HepG2 (cell line): Measurements from ENCODE around the gene KRT1. TPM values are rescaled to one million over a fixed set of nuclear protein-coding genes. Genes with fewer than 3 reads are reported as not detected.

Experiments
- ATAC-seq: fragments of 200-7000 bp; cut with Tn5 transposase; 3 replicates; pipeline ENCODE4 v1.9.1; 2020; ENCODE audit warnings: mild to moderate bottlenecking, moderate library complexity
- BruUV-seq: library from RNA; stranded (reverse); fragments of 400-500 nt; replicated peaks from 2 replicates; lab custom pipeline; 2021; lab: Mats Ljungman, UMichigan
- CTCF ChIA-PET: fragments of 300-600 bp; formaldehyde crosslinking; extraction: SDS; loops from one replicate; lab custom pipeline; 2021; ENCODE audit warnings: low total read pairs, inconsistent platforms, low intra/inter-chr PET ratio; lab: Yijun Ruan, JAX
- POLR2A ChIA-PET: fragments of 350-600 bp; sonication (Branson Sonifier 250); formaldehyde crosslinking; loops from one replicate; lab custom pipeline; 2020; ENCODE audit warnings: antibody characterized with exemption, inconsistent platforms; lab: Yijun Ruan, JAX
- DNase-seq: peaks from one replicate; pipeline ENCODE4 v3.0.0-alpha.2; 2015; ENCODE audit warnings: low spot score
- FAIRE-seq: peaks from 3 replicates; lab custom pipeline; 2011; peaks lifted over from hg19 to GRCh38; lab: Jason Lieb, UNC
- H2AFZ ChIP-seq: one replicate; pipeline ENCODE4 v1.6.1; 2011; ENCODE audit warnings: low read length, inconsistent platforms
- H3K27ac ChIP-seq: fragments of 300-600 bp; 3 replicates; pipeline ENCODE4 v1.8.0; 2011; ENCODE audit warnings: mixed run types, mild to moderate bottlenecking, mixed read lengths, low read length, inconsistent platforms; ENCODE audit not compliant: insufficient read depth; ENCODE audit errors: extremely low read length
- H3K27me3 ChIP-seq, 2 experiments: fragments of 200-600 bp in 1 of 2; 2 replicates in 1 of 2; 3 replicates in 1 of 2; pipeline versions ENCODE4 v1.6.0 to v1.8.0; 2011; ENCODE audit warnings: low read length in 2 of 2, mild to moderate bottlenecking in 2 of 2, moderate library complexity in 2 of 2, inconsistent platforms in 1 of 2; ENCODE audit not compliant: insufficient read depth in 2 of 2, control insufficient read depth in 1 of 2
- H3K36me3 ChIP-seq, 2 experiments: fragments of 200-600 bp in 1 of 2; replicated peaks in 1 of 2; 2 replicates in 1 of 2; 3 replicates in 1 of 2; pipeline versions ENCODE4 v1.5.1 to v1.8.0; 2011; ENCODE audit warnings: low read length in 2 of 2, inconsistent platforms in 1 of 2; ENCODE audit not compliant: insufficient read depth in 2 of 2, control insufficient read depth in 1 of 2
- H3K4me1 ChIP-seq: 2 replicates; pipeline ENCODE4 v1.5.1; 2012; ENCODE audit warnings: low read length, inconsistent platforms; ENCODE audit not compliant: insufficient read depth
- H3K4me2 ChIP-seq: 2 replicates; pipeline ENCODE4 v1.6.0; 2011; ENCODE audit warnings: low read depth, low read length, inconsistent platforms
- H3K4me3 ChIP-seq, 3 experiments: fragments of 200-600 bp in 1 of 3; sonication (generic), shearing (Covaris generic) in 1 of 3; replicated peaks in 1 of 3; 2 replicates each; pipeline ENCODE4 v1.5.1; 2011 to 2016; ENCODE audit warnings: low read length in 3 of 3, inconsistent platforms in 2 of 3, low read depth in 2 of 3, mild to moderate bottlenecking in 2 of 3, control low read depth in 1 of 3, mixed read lengths in 1 of 3; ENCODE audit not compliant: insufficient read depth in 1 of 3
- H3K79me2 ChIP-seq: one replicate; pipeline ENCODE4 v1.6.1; 2011; ENCODE audit warnings: low read length, inconsistent platforms; ENCODE audit not compliant: insufficient read depth
- H3K9ac ChIP-seq: 2 replicates; pipeline ENCODE4 v1.6.0; 2011; ENCODE audit warnings: mild to moderate bottlenecking, low read depth, low read length, inconsistent platforms; ENCODE audit not compliant: insufficient read depth
- H3K9me3 ChIP-seq: 2 replicates; pipeline ENCODE4 v1.5.1; 2012; ENCODE audit warnings: mild to moderate bottlenecking, low read length
- H4K20me1 ChIP-seq: 2 replicates; pipeline ENCODE4 v1.6.0; 2011; ENCODE audit warnings: inconsistent platforms, mild to moderate bottlenecking, low read length, moderate library complexity; ENCODE audit not compliant: insufficient read depth
- GABPB1 ChIP-seq: IDR thresholded peaks from 2 replicates; pipeline ENCODE4 v1.6.1; 2016; ENCODE audit warnings: mild to moderate bottlenecking, missing genetic modification reagents, moderate library complexity, missing compliant biosample characterization
- JUN ChIP-seq: sonication (generic); formaldehyde crosslinking; IDR thresholded peaks from 2 replicates; pipeline ENCODE4 v1.4.0; 2020; ENCODE audit warnings: mild to moderate bottlenecking, missing genetic modification reagents
- ZHX2 ChIP-seq, 2 experiments: sonication (generic) in 1 of 2; formaldehyde crosslinking in 1 of 2; IDR thresholded peaks; 2 replicates each; pipeline versions ENCODE4 v1.6.1 to v1.9.0; 2014 to 2022; ENCODE audit warnings: antibody characterized with exemption in 1 of 2, borderline replicate concordance in 1 of 2, inconsistent platforms in 1 of 2, low read depth in 1 of 2, missing genetic modification reagents in 1 of 2
- ZNF263 ChIP-seq: sonication (generic); formaldehyde crosslinking; IDR thresholded peaks from 2 replicates; pipeline ENCODE4 v1.4.0; 2020; ENCODE audit warnings: missing genetic modification reagents
- WGBS: methylation state at CpG from one replicate; pipeline ENCODE4 v1.1.6; 2017; ENCODE audit warnings: low lambda C conversion rate; 5-methylcytosine and 5-hydroxymethylcytosine counted together
- in situ Hi-C: cut with HindIII; loops from 2 replicates; pipeline ENCODE4 v1.10.0; 2017; ENCODE audit warnings: low pct_unique_long_range_greater_than_20kb; ENCODE audit not compliant: extremely low pct_ligation_motif_present
- intact Hi-C: fragments of 100-400 bp; cut with micrococcal nuclease; formaldehyde crosslinking; loops from one replicate; pipeline ENCODE4 v1.10.0; 2022; ENCODE audit not compliant: unreplicated experiment
- polyA plus RNA-seq, 8 experiments: library from polyadenylated mRNA; depleted of rRNA in 3 of 8; stranded (reverse) in 7 of 8; unstranded in 1 of 8; fragments of >200 nt; fragmentation: Illumina TruSeq in 4 of 8; extraction: Trizol in 4 of 8; gene quantifications; 2 replicates each; pipeline versions ENCODE4 v1.2.1 to v1.2.3, GENCODE V29; 2011 to 2016; ENCODE audit warnings: low read depth in 4 of 8, missing spikeins in 1 of 8, mixed read lengths in 1 of 8; ENCODE audit not compliant: insufficient read depth in 1 of 8
- total RNA-seq, 5 experiments: library from RNA; depleted of rRNA; stranded (reverse); fragments of >200 nt; fragmentation: Illumina TruSeq; extraction: Trizol; gene quantifications; 2 replicates each; pipeline ENCODE4 v1.2.3, GENCODE V29; 2016; ENCODE audit warnings: low read depth in 1 of 5
- TF ChIP-seq, protein P1 (sequence below): sonication (generic); formaldehyde crosslinking; conservative IDR thresholded peaks from 2 replicates; pipeline ENCODE4 v1.4.0; 2020; ENCODE audit warnings: missing genetic modification reagents
- TF ChIP-seq, protein P2 (sequence below): sonication (generic); formaldehyde crosslinking; IDR thresholded peaks from 2 replicates; pipeline ENCODE4 v1.8.1; 2023; ENCODE audit warnings: mild to moderate bottlenecking, missing genetic modification reagents

The KRT1 gene
- total and polyA plus RNA-seq, 2 of the 13 experiments (the other 11 are each of a cell fraction or from before 2014, with no cell fraction given), result not detected

- TF ChIP-seq ZHX2 (IDR thresholded peaks at IDR 0.05; ENCODE audit: low read depth) (no peak), ZHX2 (CRISPR knock-in tag; IDR thresholded peaks at IDR 0.05; ENCODE audit: borderline replicate concordance) (no peak), JUN (CRISPR knock-in tag) (no peak), ZNF263 (no peak)
Measured at GRCh38 chr12:52699373-52699772, 19.2 kb upstream of the KRT1 start (continued).

- Histone ChIP-seq H3K9ac (no peak overlapping the region), H4K20me1 (no peaks in the 10 kb centered on the region), H2AFZ (no peak overlapping the region), H3K4me1 (no peaks in the 10 kb centered on the region), H3K27ac (no peak overlapping the region), H3K36me3 (no peaks in the 10 kb centered on the region), H3K9me3 (no peaks in the 10 kb centered on the region), H3K79me2 (no peaks in the 10 kb centered on the region), H3K4me2 (no peak overlapping the region), H3K4me3 (no peak overlapping the region), H3K27me3 (peaks cover 7 to 26% of the 10 kb centered on the region in 2 experiments; a peak in 4 of 5 replicates)
- intact Hi-C loops, result no loop called here
- DNase-seq, result no peak
- ChIA-PET POLR2A (no interaction called here), CTCF (no interaction called here)
- TF ChIP-seq, protein P1, sequence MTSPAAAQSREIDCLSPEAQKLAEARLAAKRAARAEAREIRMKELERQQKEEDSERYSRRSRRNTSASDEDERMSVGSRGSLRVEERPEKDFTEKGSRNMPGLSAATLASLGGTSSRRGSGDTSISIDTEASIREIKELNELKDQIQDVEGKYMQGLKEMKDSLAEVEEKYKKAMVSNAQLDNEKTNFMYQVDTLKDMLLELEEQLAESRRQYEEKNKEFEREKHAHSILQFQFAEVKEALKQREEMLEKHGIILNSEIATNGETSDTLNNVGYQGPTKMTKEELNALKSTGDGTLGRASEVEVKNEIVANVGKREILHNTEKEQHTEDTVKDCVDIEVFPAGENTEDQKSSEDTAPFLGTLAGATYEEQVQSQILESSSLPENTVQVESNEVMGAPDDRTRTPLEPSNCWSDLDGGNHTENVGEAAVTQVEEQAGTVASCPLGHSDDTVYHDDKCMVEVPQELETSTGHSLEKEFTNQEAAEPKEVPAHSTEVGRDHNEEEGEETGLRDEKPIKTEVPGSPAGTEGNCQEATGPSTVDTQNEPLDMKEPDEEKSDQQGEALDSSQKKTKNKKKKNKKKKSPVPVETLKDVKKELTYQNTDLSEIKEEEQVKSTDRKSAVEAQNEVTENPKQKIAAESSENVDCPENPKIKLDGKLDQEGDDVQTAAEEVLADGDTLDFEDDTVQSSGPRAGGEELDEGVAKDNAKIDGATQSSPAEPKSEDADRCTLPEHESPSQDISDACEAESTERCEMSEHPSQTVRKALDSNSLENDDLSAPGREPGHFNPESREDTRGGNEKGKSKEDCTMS (CRISPR knock-in tag), result no peak
- no peak for TF ChIP-seq GABPB1 (CRISPR knock-in tag)
- TF ChIP-seq, protein P2, sequence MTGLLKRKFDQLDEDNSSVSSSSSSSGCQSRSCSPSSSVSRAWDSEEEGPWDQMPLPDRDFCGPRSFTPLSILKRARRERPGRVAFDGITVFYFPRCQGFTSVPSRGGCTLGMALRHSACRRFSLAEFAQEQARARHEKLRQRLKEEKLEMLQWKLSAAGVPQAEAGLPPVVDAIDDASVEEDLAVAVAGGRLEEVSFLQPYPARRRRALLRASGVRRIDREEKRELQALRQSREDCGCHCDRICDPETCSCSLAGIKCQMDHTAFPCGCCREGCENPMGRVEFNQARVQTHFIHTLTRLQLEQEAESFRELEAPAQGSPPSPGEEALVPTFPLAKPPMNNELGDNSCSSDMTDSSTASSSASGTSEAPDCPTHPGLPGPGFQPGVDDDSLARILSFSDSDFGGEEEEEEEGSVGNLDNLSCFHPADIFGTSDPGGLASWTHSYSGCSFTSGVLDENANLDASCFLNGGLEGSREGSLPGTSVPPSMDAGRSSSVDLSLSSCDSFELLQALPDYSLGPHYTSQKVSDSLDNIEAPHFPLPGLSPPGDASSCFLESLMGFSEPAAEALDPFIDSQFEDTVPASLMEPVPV (CRISPR knock-in tag), result no peak
- BruUV-seq, result no TSS peak
- no peak for ATAC-seq
- FAIRE-seq, result no peak
- WGBS, result 17% methylated on average over 7 of the region's 11 CpGs
- in situ Hi-C loops, result loop anchor here (25.0 kb wide), 1 partner anchor 289 kb away; no protein-coding TSS in a partner anchor
Measured at GRCh38 chr12:52698651-52699340, 18.6 kb upstream of the KRT1 start.
